ENCODE measurements around the gene ATG2B.

Gene ATG2B, protein sequence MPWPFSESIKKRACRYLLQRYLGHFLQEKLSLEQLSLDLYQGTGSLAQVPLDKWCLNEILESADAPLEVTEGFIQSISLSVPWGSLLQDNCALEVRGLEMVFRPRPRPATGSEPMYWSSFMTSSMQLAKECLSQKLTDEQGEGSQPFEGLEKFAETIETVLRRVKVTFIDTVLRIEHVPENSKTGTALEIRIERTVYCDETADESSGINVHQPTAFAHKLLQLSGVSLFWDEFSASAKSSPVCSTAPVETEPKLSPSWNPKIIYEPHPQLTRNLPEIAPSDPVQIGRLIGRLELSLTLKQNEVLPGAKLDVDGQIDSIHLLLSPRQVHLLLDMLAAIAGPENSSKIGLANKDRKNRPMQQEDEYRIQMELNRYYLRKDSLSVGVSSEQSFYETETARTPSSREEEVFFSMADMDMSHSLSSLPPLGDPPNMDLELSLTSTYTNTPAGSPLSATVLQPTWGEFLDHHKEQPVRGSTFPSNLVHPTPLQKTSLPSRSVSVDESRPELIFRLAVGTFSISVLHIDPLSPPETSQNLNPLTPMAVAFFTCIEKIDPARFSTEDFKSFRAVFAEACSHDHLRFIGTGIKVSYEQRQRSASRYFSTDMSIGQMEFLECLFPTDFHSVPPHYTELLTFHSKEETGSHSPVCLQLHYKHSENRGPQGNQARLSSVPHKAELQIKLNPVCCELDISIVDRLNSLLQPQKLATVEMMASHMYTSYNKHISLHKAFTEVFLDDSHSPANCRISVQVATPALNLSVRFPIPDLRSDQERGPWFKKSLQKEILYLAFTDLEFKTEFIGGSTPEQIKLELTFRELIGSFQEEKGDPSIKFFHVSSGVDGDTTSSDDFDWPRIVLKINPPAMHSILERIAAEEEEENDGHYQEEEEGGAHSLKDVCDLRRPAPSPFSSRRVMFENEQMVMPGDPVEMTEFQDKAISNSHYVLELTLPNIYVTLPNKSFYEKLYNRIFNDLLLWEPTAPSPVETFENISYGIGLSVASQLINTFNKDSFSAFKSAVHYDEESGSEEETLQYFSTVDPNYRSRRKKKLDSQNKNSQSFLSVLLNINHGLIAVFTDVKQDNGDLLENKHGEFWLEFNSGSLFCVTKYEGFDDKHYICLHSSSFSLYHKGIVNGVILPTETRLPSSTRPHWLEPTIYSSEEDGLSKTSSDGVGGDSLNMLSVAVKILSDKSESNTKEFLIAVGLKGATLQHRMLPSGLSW (N-terminal part only)

DNA sequence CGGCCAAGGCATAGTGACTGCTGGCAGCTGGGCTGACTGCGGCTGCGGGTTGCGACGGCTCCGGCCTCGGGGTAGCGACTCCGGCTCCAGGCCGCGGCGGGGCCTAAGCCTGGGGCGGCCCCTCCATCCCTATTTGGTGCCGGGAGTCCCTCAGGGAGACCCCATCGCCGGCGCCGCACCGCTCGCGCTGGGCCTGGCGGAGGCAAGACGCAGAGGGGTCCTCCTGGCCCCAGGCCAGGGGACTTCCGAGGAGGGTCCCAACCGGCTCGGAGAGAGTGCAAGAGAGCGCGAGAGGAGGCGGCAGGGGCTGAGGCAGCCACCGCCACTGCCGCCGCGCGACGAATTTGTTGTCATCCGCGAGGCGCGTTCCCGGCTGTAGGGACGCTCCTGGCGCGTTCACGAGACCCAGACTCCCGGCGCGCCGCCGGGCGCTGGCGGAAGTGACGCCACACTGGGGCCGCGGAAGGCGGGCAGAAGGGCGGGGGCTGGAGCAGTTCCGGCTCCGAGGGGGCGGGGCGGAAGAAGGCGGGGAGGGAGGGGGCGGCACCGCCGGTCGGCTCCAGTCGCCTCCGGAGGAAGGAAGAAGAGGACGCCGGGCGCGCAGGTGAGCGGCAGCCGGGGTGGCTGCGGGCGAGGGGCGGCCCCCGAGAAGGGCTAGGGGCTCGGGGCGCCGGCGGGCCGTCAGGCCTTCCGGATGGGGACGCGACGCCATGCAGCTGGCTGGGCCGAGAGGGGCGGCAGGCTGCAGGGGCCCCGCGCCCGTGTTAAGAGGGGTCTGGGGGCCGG, at the start of gene ATG2B, which contains the start of gene GSKIP:
ATG2B (minus strand) TSS at position 377 of the 786 bp plus-strand sequence; CDS start at position 12, 365 bp downstream.
GSKIP (plus strand) TSS at position 562 of the 786 bp plus-strand sequence. CDS start 18,722 bp downstream, outside the sequence.
- peak; percentile 95 to 96 for DNase-seq

DNA sequence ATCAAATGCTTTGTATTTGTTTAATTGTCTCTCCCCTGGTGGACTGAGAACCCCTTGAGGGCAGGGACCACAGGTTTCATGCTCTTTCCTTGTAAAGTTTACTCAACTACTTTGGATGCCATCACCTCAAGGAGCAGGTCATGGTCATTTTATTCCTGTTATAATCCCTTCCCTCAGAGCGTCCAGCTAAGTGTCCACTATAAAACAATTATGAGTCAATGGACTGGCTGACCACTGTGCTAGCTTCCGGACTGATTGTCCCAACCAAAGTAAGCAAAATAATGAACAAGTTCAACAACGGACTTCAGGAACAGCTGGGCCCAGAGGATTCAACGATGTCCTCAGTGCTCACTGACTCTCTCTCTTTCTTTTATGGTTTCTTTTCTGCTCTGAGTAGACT, 47.0 kb upstream of the ATG2B start:
- DNase-seq: no peak

DNA sequence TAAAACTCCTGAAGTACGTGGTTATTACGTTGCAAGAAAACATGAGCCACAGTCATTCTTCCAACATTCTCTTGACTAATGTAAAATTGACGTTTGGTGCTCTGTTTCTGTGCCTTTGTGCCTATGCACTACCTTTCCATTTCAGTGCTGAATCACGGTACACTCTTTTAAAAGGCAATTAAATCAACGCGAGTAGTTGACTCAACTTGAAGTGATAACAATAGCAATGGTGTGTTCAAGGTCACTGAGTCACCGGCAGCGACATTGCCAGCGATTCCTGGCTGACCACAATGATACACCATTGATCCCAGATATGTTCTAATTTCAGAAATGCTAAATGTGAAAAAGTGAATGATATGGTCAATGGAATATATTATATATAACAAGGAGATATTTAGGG, 46.6 kb upstream of the ATG2B start:
- DNase-seq: no peak

DNA sequence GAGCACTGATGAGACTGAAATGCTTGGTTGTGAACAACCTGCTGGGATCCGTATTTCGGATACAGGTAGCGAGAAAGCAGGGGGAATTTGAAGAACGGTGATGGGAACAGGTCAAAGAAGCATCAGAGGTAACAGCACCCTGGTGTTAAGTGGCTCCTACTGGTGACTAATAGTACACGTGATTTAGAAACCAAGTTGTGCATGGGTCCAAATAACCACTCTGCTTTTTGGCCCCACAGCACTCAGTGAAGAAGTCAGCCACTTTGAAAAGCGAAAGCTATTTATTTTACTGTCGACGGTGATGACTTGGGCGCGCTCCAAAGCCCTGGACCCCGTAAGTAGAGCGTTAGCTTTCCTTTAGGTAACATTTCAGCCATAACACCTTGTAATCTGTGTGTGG, 45.5 kb upstream of the ATG2B start:
- no peak for DNase-seq

DNA sequence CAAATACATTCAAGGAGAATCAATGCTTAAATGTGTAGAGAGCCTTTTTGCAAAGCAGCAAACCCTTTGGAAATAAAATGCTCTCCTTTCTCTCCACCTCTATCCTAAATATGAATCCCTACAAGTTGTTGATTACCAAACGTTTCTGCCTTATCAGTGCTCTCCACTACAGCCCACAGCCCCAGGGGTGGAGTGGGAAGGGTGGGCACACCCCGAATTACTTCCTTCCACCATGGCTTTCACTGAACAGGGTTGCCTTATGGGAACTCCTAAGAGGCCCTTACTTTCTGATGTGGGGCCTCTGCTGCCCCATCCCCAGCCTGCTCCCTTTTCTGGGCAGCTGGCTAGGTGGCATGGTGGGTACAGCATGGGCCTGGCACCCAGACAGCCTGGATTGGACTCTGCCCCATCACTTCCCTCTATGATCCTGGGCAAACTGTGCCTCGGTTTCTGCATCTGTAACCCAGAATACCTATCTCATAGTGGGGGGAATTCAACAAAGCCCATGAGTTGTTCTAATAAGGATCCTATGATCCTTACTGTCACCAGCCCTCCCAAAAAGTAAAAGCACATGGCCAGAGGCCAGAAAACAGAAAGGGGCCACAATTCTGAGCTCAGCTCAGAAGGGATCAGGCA, 44.9 kb upstream of the ATG2B start:
- DNase-seq: no peak

DNA sequence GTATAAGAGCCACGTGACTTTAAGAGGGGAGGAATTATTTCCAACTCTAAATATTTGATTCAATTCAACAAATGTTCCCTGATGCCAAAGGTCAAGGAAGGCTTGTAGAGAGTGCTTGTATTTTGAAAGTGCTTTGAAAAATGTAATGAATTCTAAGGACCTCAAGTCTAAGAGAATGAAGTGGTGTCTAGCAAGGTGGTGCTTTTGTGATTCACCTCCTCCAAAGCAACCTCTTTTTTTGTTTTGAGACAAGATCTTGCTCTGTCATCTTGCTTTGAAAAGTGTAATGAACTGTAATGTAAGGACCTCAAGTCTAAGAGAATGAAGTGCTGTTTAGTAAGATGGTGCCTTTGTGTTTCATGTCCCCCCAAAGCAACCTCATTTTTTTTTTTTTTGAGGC, 42.5 kb upstream of the ATG2B start:
- DNase-seq: no peak

DNA sequence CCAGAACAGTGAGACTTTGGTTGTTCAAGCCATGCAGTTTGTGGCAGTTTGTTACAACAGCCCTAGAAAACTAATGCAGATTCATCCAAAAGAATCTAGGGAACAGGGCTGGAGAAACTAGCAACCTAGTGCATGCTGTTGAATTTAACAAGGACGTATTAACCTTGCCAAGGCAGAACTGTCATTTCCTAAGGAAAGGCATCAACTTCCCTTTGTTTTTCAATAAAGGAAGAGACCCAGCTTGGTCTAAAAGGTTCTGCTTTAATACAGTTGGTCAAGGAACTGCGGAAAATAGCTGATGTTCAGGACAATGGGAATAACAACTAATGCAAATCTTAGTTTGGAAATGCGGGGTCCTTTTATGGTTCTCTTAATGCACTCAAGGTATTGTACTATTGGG, 40.3 kb upstream of the ATG2B start:
- DNase-seq: no peak

DNA sequence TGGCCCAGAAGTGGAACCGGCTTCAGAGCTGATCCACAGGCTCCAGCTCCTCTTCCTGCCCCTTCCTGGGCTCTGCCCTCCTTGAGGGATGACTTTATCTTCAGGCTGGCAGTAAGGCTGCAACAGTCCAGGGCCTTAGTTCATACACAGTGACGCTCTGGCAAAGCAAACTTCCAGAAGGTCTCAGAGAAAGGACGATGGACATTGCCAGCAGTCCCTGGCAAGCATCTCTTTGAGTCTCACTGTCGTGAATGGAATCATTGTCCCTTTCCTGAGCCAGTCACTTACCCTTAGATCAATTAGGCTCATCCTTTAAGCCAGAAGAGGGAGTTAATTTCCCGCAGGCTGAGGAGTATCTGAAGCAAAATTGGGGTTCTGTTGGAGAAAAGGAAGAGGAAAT, 37.4 kb upstream of the ATG2B start:
- DNase-seq: no peak

DNA sequence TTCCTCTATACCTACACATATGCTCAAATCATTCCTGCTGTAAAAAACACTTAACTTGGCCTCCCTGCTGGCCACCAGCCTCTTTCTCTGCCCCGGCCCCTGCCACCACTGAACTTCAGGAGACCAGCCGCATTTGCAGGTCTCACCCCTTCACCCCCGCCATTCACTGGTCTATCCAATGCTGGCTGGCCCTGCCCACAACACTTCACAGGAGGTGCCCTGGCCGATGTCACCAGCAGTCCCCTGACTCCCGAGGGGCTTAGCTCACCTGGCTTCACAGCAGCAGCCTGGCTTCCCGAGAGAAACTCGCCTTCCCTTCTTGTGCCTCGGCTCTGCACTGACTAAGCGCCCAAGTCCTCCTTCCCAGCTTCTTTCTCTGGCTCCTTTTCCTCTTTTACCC, 36.3 kb upstream of the ATG2B start:
- DNase-seq: no peak

DNA sequence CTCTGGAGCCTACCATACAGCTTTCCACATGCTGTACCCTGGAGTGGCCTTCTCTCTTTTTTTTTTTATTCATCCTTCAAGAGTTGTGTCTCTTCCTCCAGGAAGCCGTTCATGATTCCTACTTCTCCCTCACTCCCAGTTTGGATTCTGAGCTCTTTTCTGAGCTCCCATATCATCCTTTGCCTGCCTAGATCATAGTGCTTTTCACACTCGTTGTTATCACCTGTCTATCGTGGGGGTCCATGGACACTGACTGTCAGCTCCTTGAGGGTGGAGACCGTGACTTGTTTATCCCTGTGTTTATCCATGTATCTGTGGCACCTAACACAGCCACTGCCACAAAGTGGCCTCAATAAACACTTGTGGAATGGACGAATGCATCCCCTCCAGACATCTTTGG, 35.8 kb upstream of the ATG2B start:
- DNase-seq: no peak

DNA sequence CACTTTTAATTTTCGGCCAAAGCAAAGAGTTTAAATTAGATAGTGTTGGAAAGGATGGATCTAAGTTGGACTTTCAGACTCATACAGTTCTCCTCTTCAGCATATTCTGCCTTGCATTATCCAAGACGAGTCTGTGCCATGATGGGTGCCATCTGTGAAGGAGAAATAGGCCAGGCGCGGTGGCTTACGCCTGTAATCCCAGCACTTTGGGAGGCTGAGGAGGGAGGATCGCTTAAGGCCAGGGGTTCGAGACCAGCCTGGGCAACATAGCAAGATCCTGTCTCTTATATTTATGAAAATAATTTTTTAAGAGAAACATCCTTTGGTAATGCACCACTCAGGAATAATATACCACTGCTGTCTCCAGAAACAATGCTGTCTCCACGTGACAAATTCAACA, 35.3 kb upstream of the ATG2B start:
- DNase-seq: no peak

DNA sequence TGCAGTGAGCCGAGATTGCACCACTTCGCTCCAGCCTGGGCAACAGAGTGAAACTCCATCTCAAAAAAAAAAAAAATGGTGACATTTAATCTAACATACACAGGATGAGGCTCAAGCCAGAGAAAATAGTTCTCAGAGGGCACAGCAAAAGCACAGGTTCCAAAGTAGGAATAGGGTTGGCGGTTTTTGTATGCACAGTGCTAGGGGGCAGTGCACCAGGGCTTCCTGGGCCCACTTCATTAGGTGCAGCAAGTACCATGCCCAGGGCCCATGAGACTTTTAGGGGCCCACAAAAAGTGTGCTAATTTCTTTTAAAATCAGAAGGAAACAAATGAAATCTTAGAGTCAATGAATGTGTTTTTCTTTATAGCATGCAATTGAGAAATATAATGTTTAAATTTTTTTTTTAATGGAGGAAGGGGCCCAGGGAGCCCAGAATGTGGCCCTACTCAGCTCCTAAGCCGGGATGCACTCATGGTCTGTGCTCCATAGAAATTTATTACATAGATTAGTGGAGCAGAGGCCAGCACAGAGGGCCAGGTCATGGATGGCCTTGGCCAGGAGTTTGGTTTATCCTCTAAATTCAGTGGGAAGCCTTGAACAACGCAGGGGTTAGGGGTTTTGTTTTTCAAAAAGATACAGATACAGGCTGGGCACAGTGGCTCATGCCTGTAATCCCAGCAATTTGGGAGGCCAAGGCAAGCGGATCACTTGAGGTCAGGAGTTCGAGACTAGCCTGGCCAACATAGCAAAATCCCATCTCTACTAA, 31.1 kb upstream of the ATG2B start:
- no peak for DNase-seq

DNA sequence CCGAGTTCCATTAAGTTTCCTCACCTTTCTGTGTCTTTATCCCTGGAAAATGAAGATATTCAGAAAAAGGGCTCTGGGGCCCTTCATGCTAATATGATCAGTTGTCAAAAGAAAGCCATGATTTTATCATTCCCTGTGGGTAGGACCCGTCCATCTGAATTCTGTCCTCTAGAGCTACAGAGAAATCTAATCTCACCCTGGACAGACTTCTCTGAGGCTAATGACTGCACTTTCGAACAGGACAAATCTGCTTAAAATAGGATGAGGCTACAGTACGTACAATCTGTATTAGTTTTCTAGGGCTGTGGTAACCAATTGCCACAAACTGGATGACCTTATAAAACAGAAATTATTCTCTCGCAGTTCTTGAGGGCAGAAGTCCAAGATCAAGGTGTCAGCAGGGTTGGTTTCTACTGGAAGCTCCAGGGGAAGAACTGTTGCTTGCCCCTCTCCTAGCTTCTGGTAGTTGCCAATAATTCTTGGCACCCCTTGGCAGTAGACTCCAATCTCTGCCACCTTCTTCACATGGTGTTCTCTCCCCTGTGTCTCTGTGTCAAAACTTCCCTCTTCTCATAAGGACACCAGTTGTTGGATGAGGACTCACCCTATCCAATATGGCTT, 30.0 kb upstream of the ATG2B start:
- no peak for DNase-seq

DNA sequence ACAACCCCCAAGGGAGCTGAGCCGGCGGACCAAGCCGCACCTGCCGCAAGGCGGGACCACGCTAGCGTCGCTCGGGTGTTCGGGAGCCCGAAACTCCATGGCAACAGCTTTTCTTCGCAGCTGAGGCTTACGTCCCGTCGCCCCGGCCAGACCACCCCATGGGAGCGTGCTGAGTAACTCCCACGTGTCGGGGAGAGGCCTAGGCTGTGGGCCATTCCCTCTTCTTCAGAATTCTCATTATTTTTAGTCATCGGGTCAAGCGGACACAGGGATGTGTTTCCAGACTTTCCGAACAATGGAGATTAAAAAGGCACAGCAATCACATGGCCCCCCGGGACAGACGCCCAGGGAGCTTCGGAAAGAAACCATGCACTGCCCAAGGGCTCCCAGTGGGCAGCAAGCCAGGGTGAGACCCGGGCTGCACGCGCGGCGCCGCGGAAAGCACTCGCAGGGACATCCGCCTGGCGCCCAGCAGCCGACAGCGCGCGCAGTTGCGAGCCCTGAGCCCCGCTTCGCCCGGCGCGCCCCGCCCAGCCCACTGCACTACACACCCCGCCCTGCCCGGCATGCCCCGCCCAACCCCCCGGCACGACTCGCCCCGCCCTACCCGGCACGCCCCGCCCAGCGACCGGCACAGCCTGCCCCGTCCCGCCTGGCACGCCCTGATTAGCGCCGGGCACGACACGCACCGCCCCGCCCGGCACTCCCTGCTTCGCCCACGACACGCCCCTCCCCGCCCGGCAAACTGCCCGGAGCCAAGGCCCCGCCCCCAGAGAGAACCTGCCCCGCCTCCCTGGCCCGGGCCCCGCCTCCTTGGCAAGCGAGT, 28.4 kb upstream of the ATG2B start:
- DNase-seq: peak; percentile 92 to 97

DNA sequence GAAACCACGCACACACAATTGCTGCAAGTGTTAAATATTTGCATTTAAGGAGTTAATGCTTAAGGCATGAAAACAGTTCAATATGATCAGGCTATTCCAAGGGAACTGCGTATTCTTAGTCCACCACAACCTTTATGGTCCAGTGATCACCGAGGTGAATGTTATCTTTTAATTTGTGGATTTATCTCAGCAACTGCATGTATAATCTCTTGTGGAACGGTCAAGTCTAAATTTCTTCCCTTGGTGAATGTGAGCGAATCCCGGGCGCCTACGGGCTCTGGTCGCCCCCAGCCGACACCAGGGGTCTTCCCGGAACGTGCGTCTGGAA, 27.8 kb upstream of the ATG2B start:
- DNase-seq: no peak

DNA sequence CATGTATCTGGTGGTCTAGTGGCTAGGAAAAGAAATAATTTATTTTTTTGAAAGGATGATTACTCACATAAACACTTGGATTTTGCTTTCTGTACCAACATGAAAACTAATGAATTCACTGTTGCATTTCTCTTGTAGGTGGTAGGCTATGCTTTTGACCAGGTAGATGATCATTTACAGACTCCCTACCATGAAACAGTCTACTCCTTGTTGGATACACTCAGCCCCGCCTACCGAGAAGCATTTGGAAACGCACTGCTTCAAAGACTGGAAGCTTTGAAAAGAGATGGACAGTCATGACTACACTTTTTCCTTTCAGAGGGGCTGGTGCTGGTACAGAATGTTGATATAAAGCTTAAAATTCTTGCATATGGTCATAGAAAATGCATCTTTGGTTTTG, 22.2 kb upstream of the ATG2B start:
- DNase-seq: no peak

DNA sequence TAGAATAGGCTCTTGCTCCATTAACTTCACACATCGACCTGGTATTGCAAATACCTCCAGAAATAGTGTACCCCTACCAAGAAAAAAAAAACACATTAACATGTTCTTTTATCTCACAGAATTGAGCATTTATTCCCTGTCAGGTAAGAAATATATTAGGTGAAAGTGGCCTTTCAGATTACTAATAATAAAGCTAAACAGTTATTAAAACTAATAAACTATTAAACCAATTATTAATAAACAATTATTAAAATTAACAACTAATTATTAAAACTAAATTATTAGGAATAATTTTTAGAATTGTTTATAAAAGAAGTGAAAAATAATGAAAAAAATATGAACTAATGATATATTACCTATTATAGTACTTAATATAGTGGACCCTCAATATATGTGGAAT, 21.6 kb upstream of the ATG2B start:
- DNase-seq: no peak

DNA sequence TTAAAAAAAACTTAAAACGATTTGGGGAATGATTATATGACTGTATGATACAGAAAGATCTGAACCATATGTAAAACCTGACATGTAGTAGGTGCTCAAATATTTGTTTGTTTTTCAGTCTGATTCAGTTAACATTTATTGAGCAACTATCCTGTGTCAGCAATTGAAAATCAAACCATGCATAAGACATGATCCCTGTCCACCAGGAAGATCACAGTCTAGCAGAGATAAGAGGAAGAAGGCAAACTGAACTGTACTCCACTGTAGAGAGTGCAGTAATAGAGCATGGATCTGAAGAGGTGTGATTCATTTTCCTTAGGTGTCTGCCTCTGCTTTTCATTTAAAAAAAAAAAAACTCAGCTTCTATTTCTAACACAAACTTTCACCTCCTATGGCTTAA, 20.9 kb upstream of the ATG2B start:
- no peak for DNase-seq

DNA sequence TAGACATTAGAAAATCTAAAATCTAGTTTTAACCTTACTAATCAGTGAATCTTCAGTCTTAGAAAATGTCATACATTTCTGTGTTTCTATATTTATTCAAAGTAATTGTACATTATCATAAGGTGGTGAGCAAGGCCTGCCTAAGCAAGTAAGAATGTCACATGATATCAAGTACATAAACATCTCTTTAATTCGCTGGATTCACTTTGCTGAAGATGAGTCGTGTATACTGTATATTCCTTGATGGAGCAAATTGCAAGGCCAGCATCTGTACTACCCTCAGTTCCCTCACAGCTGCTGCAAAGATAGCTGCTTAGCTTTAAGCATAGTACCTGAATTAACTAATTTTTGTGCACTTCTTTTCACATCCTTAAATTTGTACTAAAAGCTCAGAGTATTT, 20.3 kb upstream of the ATG2B start:
- DNase-seq: no peak

DNA sequence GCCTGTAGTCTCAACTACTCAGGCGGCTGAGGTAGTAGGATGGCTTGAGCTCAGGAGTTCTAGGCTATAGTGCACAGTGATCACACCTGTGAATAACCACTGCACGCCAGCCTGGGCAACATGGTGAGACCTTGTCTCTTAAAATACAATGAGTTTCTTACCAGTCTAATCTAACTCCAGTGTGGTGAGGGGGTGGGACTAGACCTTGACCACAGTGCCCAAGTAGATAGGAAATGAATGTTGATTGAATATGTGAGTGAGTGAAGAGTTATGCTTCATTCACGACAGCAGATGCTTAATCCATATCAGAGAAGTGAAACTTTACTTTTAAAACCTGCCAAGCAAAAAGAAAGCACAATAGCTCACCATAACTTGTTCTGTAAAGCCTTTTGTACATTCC, 17.6 kb upstream of the ATG2B start:
- DNase-seq: no peak

Measured in NCI-H2081 (cell line).